22Rv1 (cell line): ENCODE results near the gene CLDN5.

Source experiments
- ZFX ChIP-seq: fragments of 450-650 bp; IDR thresholded peaks from 2 replicates; pipeline ENCODE4 v1.6.1; 2017; ENCODE audit warnings: antibody characterized with exemption, borderline replicate concordance
- TF ChIP-seq, protein P1 (sequence below): fragments of 450-650 bp; IDR thresholded peaks from 2 replicates; pipeline ENCODE4 v1.5.1; 2017; ENCODE audit warnings: mild to moderate bottlenecking

DNA sequence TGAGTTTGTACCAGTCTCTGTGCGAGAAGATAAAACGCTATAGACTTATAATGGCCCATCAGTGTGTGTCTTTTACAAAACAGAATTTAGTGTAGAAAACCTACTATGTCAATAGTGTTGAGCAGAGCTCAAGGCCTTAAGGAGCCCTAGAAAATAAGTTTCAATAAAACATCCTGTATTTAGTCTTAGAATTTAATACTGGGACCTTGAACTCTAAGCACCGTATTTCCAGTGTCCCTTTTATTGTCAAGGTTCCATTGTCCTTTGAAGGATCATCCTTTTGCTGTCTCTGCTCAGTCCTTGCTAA lies 27.9 kb downstream of the CLDN5 start:
- TF ChIP-seq, protein P1, sequence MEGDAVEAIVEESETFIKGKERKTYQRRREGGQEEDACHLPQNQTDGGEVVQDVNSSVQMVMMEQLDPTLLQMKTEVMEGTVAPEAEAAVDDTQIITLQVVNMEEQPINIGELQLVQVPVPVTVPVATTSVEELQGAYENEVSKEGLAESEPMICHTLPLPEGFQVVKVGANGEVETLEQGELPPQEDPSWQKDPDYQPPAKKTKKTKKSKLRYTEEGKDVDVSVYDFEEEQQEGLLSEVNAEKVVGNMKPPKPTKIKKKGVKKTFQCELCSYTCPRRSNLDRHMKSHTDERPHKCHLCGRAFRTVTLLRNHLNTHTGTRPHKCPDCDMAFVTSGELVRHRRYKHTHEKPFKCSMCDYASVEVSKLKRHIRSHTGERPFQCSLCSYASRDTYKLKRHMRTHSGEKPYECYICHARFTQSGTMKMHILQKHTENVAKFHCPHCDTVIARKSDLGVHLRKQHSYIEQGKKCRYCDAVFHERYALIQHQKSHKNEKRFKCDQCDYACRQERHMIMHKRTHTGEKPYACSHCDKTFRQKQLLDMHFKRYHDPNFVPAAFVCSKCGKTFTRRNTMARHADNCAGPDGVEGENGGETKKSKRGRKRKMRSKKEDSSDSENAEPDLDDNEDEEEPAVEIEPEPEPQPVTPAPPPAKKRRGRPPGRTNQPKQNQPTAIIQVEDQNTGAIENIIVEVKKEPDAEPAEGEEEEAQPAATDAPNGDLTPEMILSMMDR = no peak
- TF ChIP-seq ZFX = no peak
